Sigmoid colon (tissue), 4 donors: ENCODE results near the gene S100A3.
"Not testable (repeated sequence)": the region's sequence is repeated elsewhere in the genome, so short reads cannot be mapped to it uniquely, and the experiment has no call there.

ENCODE experiments used
- POLR2A ChIP-seq, 2 donors: fragments of 450-650 bp; IDR thresholded peaks; one replicate each; pipeline ENCODE4 v1.6.1; 2016; ENCODE audit warnings: antibody characterized with exemption in 2 of 2, mild to moderate bottlenecking in 2 of 2, moderate library complexity in 2 of 2
- POLR2AphosphoS5 ChIP-seq, 4 donors: sonication (generic); formaldehyde crosslinking; IDR thresholded peaks; one replicate each; pipeline ENCODE4 v1.6.1; 2017; ENCODE audit warnings: antibody characterized with exemption in 4 of 4
- TF ChIP-seq, protein P1 (sequence below), 4 experiments: fragments of 450-650 bp in 3 of 4; fragments of 200-600 bp in 1 of 4; IDR thresholded peaks; one replicate each; pipeline ENCODE4 v1.5.1; 2016 to 2019; ENCODE audit warnings: antibody characterized with exemption in 4 of 4, mild to moderate bottlenecking in 3 of 4, moderate library complexity in 2 of 4

DNA sequence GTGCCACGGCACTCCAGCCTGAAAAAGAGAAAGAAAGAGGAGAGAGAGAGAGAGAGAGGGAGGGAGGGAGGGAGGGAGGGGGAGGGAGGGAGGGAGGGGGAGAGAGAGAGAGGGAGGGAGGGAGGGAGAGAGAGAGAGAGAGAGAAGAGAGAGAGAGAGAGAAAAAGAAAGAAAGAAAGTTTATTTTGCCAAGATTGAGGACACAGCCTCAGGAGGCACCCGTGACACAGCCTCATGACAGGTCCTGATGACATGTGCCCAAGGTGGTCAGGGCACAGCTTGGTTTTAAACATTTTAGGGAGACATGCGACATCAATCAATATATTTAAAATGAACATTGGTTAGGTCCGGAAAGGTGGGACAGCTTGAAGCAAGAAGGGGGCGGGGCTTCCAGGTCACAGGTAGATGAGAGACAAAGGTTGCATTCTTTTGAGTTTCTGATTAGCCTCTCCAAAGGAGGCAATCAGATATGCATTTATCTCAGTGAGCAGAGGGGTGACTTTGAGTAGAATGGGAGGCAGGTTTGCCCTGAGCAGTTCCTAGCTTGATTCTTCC lies 28.8 kb downstream of the S100A3 start:
- not testable (repeated sequence) for TF ChIP-seq POLR2A, POLR2AphosphoS5 (IDR thresholded peaks at IDR 0.05)
- TF ChIP-seq, protein P1, sequence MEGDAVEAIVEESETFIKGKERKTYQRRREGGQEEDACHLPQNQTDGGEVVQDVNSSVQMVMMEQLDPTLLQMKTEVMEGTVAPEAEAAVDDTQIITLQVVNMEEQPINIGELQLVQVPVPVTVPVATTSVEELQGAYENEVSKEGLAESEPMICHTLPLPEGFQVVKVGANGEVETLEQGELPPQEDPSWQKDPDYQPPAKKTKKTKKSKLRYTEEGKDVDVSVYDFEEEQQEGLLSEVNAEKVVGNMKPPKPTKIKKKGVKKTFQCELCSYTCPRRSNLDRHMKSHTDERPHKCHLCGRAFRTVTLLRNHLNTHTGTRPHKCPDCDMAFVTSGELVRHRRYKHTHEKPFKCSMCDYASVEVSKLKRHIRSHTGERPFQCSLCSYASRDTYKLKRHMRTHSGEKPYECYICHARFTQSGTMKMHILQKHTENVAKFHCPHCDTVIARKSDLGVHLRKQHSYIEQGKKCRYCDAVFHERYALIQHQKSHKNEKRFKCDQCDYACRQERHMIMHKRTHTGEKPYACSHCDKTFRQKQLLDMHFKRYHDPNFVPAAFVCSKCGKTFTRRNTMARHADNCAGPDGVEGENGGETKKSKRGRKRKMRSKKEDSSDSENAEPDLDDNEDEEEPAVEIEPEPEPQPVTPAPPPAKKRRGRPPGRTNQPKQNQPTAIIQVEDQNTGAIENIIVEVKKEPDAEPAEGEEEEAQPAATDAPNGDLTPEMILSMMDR (IDR thresholded peaks at IDR 0.05): not testable (repeated sequence)
